MCF 10A (cell line): ENCODE data around the gene KAT7. TPM values are rescaled to one million over a fixed set of nuclear protein-coding genes. Genes with fewer than 3 reads are reported as not detected.

ENCODE experiments used
- BruUV-seq: library from RNA; stranded (reverse); fragments of 400-500 nt; replicated peaks from 2 replicates; lab custom pipeline; 2021; lab: Mats Ljungman, UMichigan
- CTCF ChIA-PET: fragments of 300-600 bp; sonication (Branson Sonifier 250); formaldehyde crosslinking; extraction: SDS; loops from one replicate; lab custom pipeline; 2021; ENCODE audit warnings: antibody characterized with exemption, inconsistent platforms; lab: Yijun Ruan, JAX
- POLR2A ChIA-PET: fragments of 300-600, 350-650 bp; sonication (Branson Sonifier 250); formaldehyde crosslinking; extraction: SDS; loops from one replicate; lab custom pipeline; 2020; ENCODE audit warnings: antibody characterized with exemption, inconsistent platforms; lab: Yijun Ruan, JAX
- DNase-seq: peaks from one replicate; pipeline ENCODE4 v3.0.0-alpha.2; 2018; ENCODE audit not compliant: unreplicated experiment
- H3K27ac Mint-ChIP-seq: one replicate; pipeline ENCODE4 v1.8.0; 2022; ENCODE audit warnings: mild to moderate bottlenecking, low read depth, mixed read lengths; ENCODE audit not compliant: unreplicated experiment
- H3K27me3 Mint-ChIP-seq: one replicate; pipeline ENCODE4 v1.8.0; 2022; ENCODE audit warnings: mixed read lengths; ENCODE audit not compliant: insufficient read depth, unreplicated experiment
- H3K36me3 Mint-ChIP-seq: one replicate; pipeline ENCODE4 v1.8.0; 2022; ENCODE audit warnings: mild to moderate bottlenecking, moderate library complexity, mixed read lengths; ENCODE audit not compliant: insufficient read depth, unreplicated experiment
- H3K4me1 Mint-ChIP-seq: one replicate; pipeline ENCODE4 v1.8.0; 2022; ENCODE audit warnings: mixed read lengths; ENCODE audit not compliant: insufficient read depth, unreplicated experiment
- H3K4me3 Mint-ChIP-seq: one replicate; pipeline ENCODE4 v1.8.0; 2022; ENCODE audit warnings: mild to moderate bottlenecking, moderate library complexity, mixed read lengths; ENCODE audit not compliant: unreplicated experiment
- H3K9me3 Mint-ChIP-seq: one replicate; pipeline ENCODE4 v1.8.0; 2022; ENCODE audit warnings: mixed read lengths; ENCODE audit not compliant: unreplicated experiment
- CTCF ChIP-seq: fragments of 200-600 bp; IDR thresholded peaks from one replicate; pipeline ENCODE4 v1.8.0; 2022; ENCODE audit warnings: antibody characterized with exemption, mild to moderate bottlenecking; ENCODE audit not compliant: unreplicated experiment
- intact Hi-C: fragments of 100-400 bp; cut with micrococcal nuclease; formaldehyde crosslinking; loops from 2 replicates; pipeline ENCODE4 v1.14.1; 2022
- total RNA-seq: library from RNA; stranded (reverse); gene quantifications from 2 replicates; pipeline ENCODE4 v1.2.3, GENCODE V29; 2022

Gene KAT7
- total RNA-seq, 1 experiment from 2014 or later: 53.7 TPM

GRCh38 chr17:49779156-49779738, 9.2 kb upstream of the KAT7 start:
- intact Hi-C loops: loop anchor here (1.0 kb wide), 2 partner anchors 71 to 211 kb away; no protein-coding TSS in a partner anchor
- H3K9me3 Mint-ChIP-seq: no peaks in the 10 kb centered on the region
- no peaks in the 10 kb centered on the region for H3K27me3 Mint-ChIP-seq
- no peaks in the 10 kb centered on the region for H3K4me1 Mint-ChIP-seq
- H3K27ac Mint-ChIP-seq: no peak overlapping the region
- no peaks in the 10 kb centered on the region for H3K36me3 Mint-ChIP-seq
- no TSS peak for BruUV-seq
- DNase-seq: no peak
- TF ChIP-seq CTCF: no peak
- no peak overlapping the region for H3K4me3 Mint-ChIP-seq
- POLR2A ChIA-PET: interaction anchor here (1.2 to 1.5 kb wide), 2 partner anchors 10 to 71 kb away, joined by 4 to 6 read pairs; partner anchors contain the start of genes KAT7 and SLC35B1
- CTCF ChIA-PET: interaction anchor here (0.6 to 1.5 kb wide), 6 partner anchors 71 to 228 kb away, joined by 3 to 14 read pairs (median 4); partner anchors contain the start of gene SLC35B1

GRCh38 chr17:49779739-49780231, 8.7 kb upstream of the KAT7 start:
- DNase-seq: peak; percentile 58
- no peaks in the 10 kb centered on the region for H3K4me1 Mint-ChIP-seq
- intact Hi-C loops: loop anchor here (1.0 kb wide), 2 partner anchors 71 to 211 kb away; no protein-coding TSS in a partner anchor
- H3K4me3 Mint-ChIP-seq: no peak overlapping the region
- ChIA-PET POLR2A (interaction anchor here (1.2 to 1.5 kb wide), 2 partner anchors 9 to 72 kb away, joined by 4 to 6 read pairs; partner anchors contain the start of genes KAT7 and SLC35B1), CTCF (interaction anchor here (0.6 to 1.5 kb wide), 5 partner anchors 71 to 228 kb away, joined by 3 to 14 read pairs (median 4); partner anchors contain the start of gene SLC35B1)
- no peaks in the 10 kb centered on the region for H3K9me3 Mint-ChIP-seq
- no TSS peak for BruUV-seq
- peak; percentile 56 for TF ChIP-seq CTCF
- no peaks in the 10 kb centered on the region for H3K36me3 Mint-ChIP-seq
- H3K27ac Mint-ChIP-seq: no peak overlapping the region
- H3K27me3 Mint-ChIP-seq: no peaks in the 10 kb centered on the region

GRCh38 chr17:49783071-49783715, 5.3 kb upstream of the KAT7 start:
- Mint-ChIP-seq H3K4me3 (no peak overlapping the region), H3K9me3 (no peaks in the 10 kb centered on the region), H3K4me1 (peaks cover 9% of the 10 kb centered on the region), H3K36me3 (peaks cover 5% of the 10 kb centered on the region), H3K27ac (no peak overlapping the region), H3K27me3 (no peaks in the 10 kb centered on the region)
- POLR2A ChIA-PET: interaction anchor here (0.7 to 1.7 kb wide), 3 partner anchors 12 to 74 kb away, joined by 3 to 5 read pairs (median 4); no protein-coding TSS in a partner anchor
- DNase-seq: no peak
- CTCF ChIA-PET: interaction anchor here (1.2 kb wide), 1 partner anchor 216 kb away, joined by 3 read pairs; no protein-coding TSS in a partner anchor
- BruUV-seq: no TSS peak
- intact Hi-C loops: no loop called here
- TF ChIP-seq CTCF: no peak

GRCh38 chr17:49783791-49784190, 4.7 kb upstream of the KAT7 start:
- DNase-seq: no peak
- intact Hi-C loops: no loop called here
- Mint-ChIP-seq H3K4me3 (no peak overlapping the region), H3K36me3 (peaks cover 9% of the 10 kb centered on the region), H3K9me3 (no peaks in the 10 kb centered on the region), H3K27me3 (no peaks in the 10 kb centered on the region), H3K27ac (no peak overlapping the region), H3K4me1 (peaks cover 9% of the 10 kb centered on the region)
- CTCF ChIA-PET: no interaction called here
- no TSS peak for BruUV-seq
- TF ChIP-seq CTCF: no peak
- POLR2A ChIA-PET: interaction anchor here (0.7 to 1.7 kb wide), 2 partner anchors 12 to 22 kb away, joined by 3 to 4 read pairs; no protein-coding TSS in a partner anchor
